ENCODE results near the gene OLFM4.

OLFM4 gene

GRCh38 chr13:53064731-53065130 lies 36.1 kb downstream of the OLFM4 start:
- in situ Hi-C loops (cut with MboI; ENCODE audit: low sequenced_read_pairs), result no loop called here

GRCh38 chr13:53066411-53066810 lies 37.8 kb downstream of the OLFM4 start:
- in situ Hi-C loops (cut with MboI; ENCODE audit: low sequenced_read_pairs), result no loop called here

- in situ Hi-C loops (cut with MboI; ENCODE audit: low sequenced_read_pairs), result no loop called here
These were observed 40.2 kb downstream of the OLFM4 start for GRCh38 chr13:53068585-53069520.

GRCh38 chr13:53069800-53070199 lies 41.2 kb downstream of the OLFM4 start:
- in situ Hi-C loops (cut with MboI; ENCODE audit: low sequenced_read_pairs), result no loop called here

GRCh38 chr13:53073711-53074110 lies 45.1 kb downstream of the OLFM4 start:
- in situ Hi-C loops (cut with MboI; ENCODE audit: low sequenced_read_pairs), result no loop called here

GRCh38 chr13:53074114-53074513 lies 45.5 kb downstream of the OLFM4 start:
- in situ Hi-C loops (cut with MboI; ENCODE audit: low sequenced_read_pairs), result no loop called here

GRCh38 chr13:53075356-53076041 lies 46.9 kb downstream of the OLFM4 start:
- in situ Hi-C loops (cut with MboI; ENCODE audit: low sequenced_read_pairs), result no loop called here

- in situ Hi-C loops (cut with MboI; ENCODE audit: low sequenced_read_pairs), result no loop called here
These were observed 51.1 kb downstream of the OLFM4 start for GRCh38 chr13:53079691-53080090.

GRCh38 chr13:53088871-53089270 lies 60.3 kb downstream of the OLFM4 start:
- in situ Hi-C loops (cut with MboI; ENCODE audit: low sequenced_read_pairs), result no loop called here

- in situ Hi-C loops (cut with MboI; ENCODE audit: low sequenced_read_pairs), result no loop called here
These were observed 61.3 kb downstream of the OLFM4 start for GRCh38 chr13:53089951-53090350.

GRCh38 chr13:53090461-53090860 lies 61.8 kb downstream of the OLFM4 start:
- in situ Hi-C loops (cut with MboI; ENCODE audit: low sequenced_read_pairs), result no loop called here

- in situ Hi-C loops (cut with MboI; ENCODE audit: low sequenced_read_pairs), result no loop called here
These were observed 64.3 kb downstream of the OLFM4 start for GRCh38 chr13:53092931-53093330.

- in situ Hi-C loops (cut with MboI; ENCODE audit: low sequenced_read_pairs), result no loop called here
These were observed 69.8 kb downstream of the OLFM4 start for GRCh38 chr13:53098455-53098854.

GRCh38 chr13:53100394-53101063 lies 71.9 kb downstream of the OLFM4 start:
- in situ Hi-C loops (cut with MboI; ENCODE audit: low sequenced_read_pairs), result no loop called here
